Upper lobe of left lung (tissue), 6 donors: Measurements from ENCODE around the gene AIMP1. TPM values are rescaled to one million over a fixed set of nuclear protein-coding genes. Genes with fewer than 3 reads are reported as not detected.
"Not testable (repeated sequence)": the region's sequence is repeated elsewhere in the genome, so short reads cannot be mapped to it uniquely, and the experiment has no call there.

Experiments used
- ATAC-seq, 2 donors: fragments of 200-7000 bp; cut with Tn5 transposase; one replicate each; pipeline ENCODE4 v1.9.1; 2022; ENCODE audit warnings: mild to moderate bottlenecking in 2 of 2, moderate library complexity in 2 of 2; ENCODE audit not compliant: low FRiP score in 2 of 2
- DNase-seq, 2 donors: peaks; one replicate each; pipeline ENCODE4 v3.0.0-alpha.2; 2019 to 2020
- H3K27ac ChIP-seq, 4 donors: fragments of 200-600 bp; sonication (generic); one replicate each; pipeline ENCODE4 v1.5.1; 2016 to 2019
- H3K27me3 ChIP-seq, 4 donors: fragments of 200-600 bp; sonication (generic); one replicate each; pipeline ENCODE4 v1.5.1; 2017 to 2019
- H3K36me3 ChIP-seq, 4 donors: fragments of 200-600 bp; sonication (generic); one replicate each; pipeline ENCODE4 v1.5.1; 2016 to 2019
- H3K4me1 ChIP-seq, 4 donors: fragments of 200-600 bp; sonication (generic); one replicate each; pipeline ENCODE4 v1.5.1; 2018 to 2019
- H3K4me3 ChIP-seq, 4 donors: fragments of 200-600 bp; sonication (generic); one replicate each; pipeline ENCODE4 v1.5.1; 2017 to 2019; ENCODE audit warnings: mild to moderate bottlenecking in 2 of 4, moderate library complexity in 1 of 4
- H3K9me3 ChIP-seq, 4 donors: fragments of 200-600 bp; sonication (generic); one replicate each; pipeline ENCODE4 v1.5.1; 2018 to 2019
- CTCF ChIP-seq, 6 experiments: fragments of 450-650 bp in 4 of 6; fragments of 200-600 bp in 2 of 6; sonication (generic) in 2 of 6; IDR thresholded peaks; one replicate each; pipeline ENCODE4 v1.5.1; 2016 to 2019; ENCODE audit warnings: antibody characterized with exemption in 6 of 6
- EP300 ChIP-seq, 4 donors: sonication (generic); formaldehyde crosslinking; IDR thresholded peaks; one replicate each; pipeline ENCODE4 v1.5.1; 2017; ENCODE audit warnings: antibody characterized with exemption in 4 of 4, control low read depth in 2 of 4
- POLR2A ChIP-seq, 4 donors: fragments of 450-650 bp; IDR thresholded peaks; one replicate each; pipeline ENCODE4 v1.5.1; 2016 to 2017; ENCODE audit warnings: antibody characterized with exemption in 4 of 4, mild to moderate bottlenecking in 2 of 4
- POLR2AphosphoS5 ChIP-seq, 2 donors: sonication (generic); formaldehyde crosslinking; IDR thresholded peaks; one replicate each; pipeline ENCODE4 v1.5.1; 2017; ENCODE audit warnings: antibody characterized with exemption in 2 of 2
- WGBS, 2 donors: methylation state at CpG; one replicate each; pipeline ENCODE4 v1.1.5; 2017 to 2018; 5-methylcytosine and 5-hydroxymethylcytosine counted together
- total RNA-seq, 6 donors: library from RNA; depleted of rRNA in 4 of 6; stranded (reverse); fragments of >200 nt in 4 of 6; gene quantifications; one replicate each; pipeline versions ENCODE4 v1.1.0 to v1.2.1, GENCODE V29; 2016 to 2021
- donor health status: DM: no; HTN: no; CAD: no; lungs with moderate emphysema.
- donor health status: DM: no; HTN: yes; CAD: no; lungs with severe emphysema.

AIMP1 gene
- total RNA-seq, 6 donors from 2014 or later, result 9.4 to 38.5 (median 28.4) TPM

- no peak overlapping the region for H3K4me3 ChIP-seq
- no peak overlapping the region for H3K27ac ChIP-seq
- peaks cover 0 to 14% (median 7%) of the 10 kb centered on the region in 4 donors for H3K36me3 ChIP-seq
- 93 to 98% methylated on average over 1 of the region's 1 CpG for WGBS, 2 donors
- peaks cover 17 to 23% (median 18%) of the 10 kb centered on the region in 4 donors for H3K4me1 ChIP-seq
- no peaks in the 10 kb centered on the region for H3K9me3 ChIP-seq
- no peaks in the 10 kb centered on the region for H3K27me3 ChIP-seq
- no peak for DNase-seq
- TF ChIP-seq EP300 (IDR thresholded peaks at IDR 0.05), result no peak
- TF ChIP-seq CTCF (IDR thresholded peaks at IDR 0.05), result no peak
- TF ChIP-seq POLR2AphosphoS5 (IDR thresholded peaks at IDR 0.05), result no peak
- no peak for TF ChIP-seq POLR2A (IDR thresholded peaks at IDR 0.05)
- ATAC-seq, result no peak
Observed at GRCh38 chr4:106320235-106320634, 3.9 kb downstream of the AIMP1 start.

- Histone ChIP-seq H3K4me1 (peaks cover 17 to 21% (median 18%) of the 10 kb centered on the region in 4 donors), H3K36me3 (peaks cover 0 to 23% (median 8%) of the 10 kb centered on the region in 4 donors)
- not testable (repeated sequence) for ATAC-seq, H3K27ac ChIP-seq, H3K27me3 ChIP-seq, H3K4me3 ChIP-seq, H3K9me3 ChIP-seq
- DNase-seq, result peak in 1 of 2 donors; percentile 78
- 99 to 100% methylated on average over 4 to 33 of the region's 34 CpGs for WGBS, 2 donors
Observed at GRCh38 chr4:106321168-106321567, 4.8 kb downstream of the AIMP1 start.

GRCh38 chr4:106321814-106322213, 5.5 kb downstream of the AIMP1 start:
- not testable (repeated sequence) for ATAC-seq, H3K27ac ChIP-seq, DNase-seq, H3K9me3 ChIP-seq, H3K27me3 ChIP-seq, H3K4me3 ChIP-seq
- Histone ChIP-seq H3K36me3 (peaks cover 2 to 29% (median 10%) of the 10 kb centered on the region in 4 donors), H3K4me1 (peaks cover 17 to 21% (median 18%) of the 10 kb centered on the region in 4 donors)
- 75 to 80% methylated on average over 6 of the region's 6 CpGs for WGBS, 2 donors

- Histone ChIP-seq H3K4me1 (peaks cover 5 to 10% (median 7%) of the 10 kb centered on the region in 4 donors), H3K4me3 (no peak overlapping the region), H3K27ac (no peak overlapping the region), H3K9me3 (no peaks in the 10 kb centered on the region), H3K36me3 (peaks cover 12 to 42% (median 21%) of the 10 kb centered on the region in 4 donors), H3K27me3 (no peaks in the 10 kb centered on the region)
- DNase-seq, result no peak
- TF ChIP-seq POLR2AphosphoS5 (IDR thresholded peaks at IDR 0.05) (no peak), EP300 (IDR thresholded peaks at IDR 0.05) (no peak), POLR2A (IDR thresholded peaks at IDR 0.05) (no peak), CTCF (IDR thresholded peaks at IDR 0.05) (no peak)
- ATAC-seq, result no peak
Observed at GRCh38 chr4:106323119-106323518, 6.8 kb downstream of the AIMP1 start.

- H3K36me3 ChIP-seq, result peaks cover 13 to 69% (median 25%) of the 10 kb centered on the region in 4 donors
- TF ChIP-seq POLR2AphosphoS5 (IDR thresholded peaks at IDR 0.05), result no peak
- TF ChIP-seq EP300 (IDR thresholded peaks at IDR 0.05), result no peak
- TF ChIP-seq CTCF (IDR thresholded peaks at IDR 0.05), result no peak
Observed at GRCh38 chr4:106325800-106326199, 9.4 kb downstream of the AIMP1 start.

GRCh38 chr4:106329041-106329618, 12.8 kb downstream of the AIMP1 start:
- Histone ChIP-seq H3K27ac (no peak overlapping the region), H3K27me3 (no peaks in the 10 kb centered on the region), H3K4me3 (no peak overlapping the region), H3K9me3 (no peaks in the 10 kb centered on the region), H3K4me1 (no peaks in the 10 kb centered on the region), H3K36me3 (peaks cover 13 to 96% (median 26%) of the 10 kb centered on the region in 4 donors)
- WGBS, 2 donors, result 19 to 30% methylated on average over 1 of the region's 1 CpG
- TF ChIP-seq EP300 (IDR thresholded peaks at IDR 0.05) (no peak), CTCF (IDR thresholded peaks at IDR 0.05) (peak in 5 of 6 experiments; percentile 14 to 43 (median 35)), POLR2AphosphoS5 (IDR thresholded peaks at IDR 0.05) (no peak), POLR2A (IDR thresholded peaks at IDR 0.05) (no peak)
- ATAC-seq (peak in 1 of 2 donors; percentile 45), DNase-seq (no peak)

More at GRCh38 chr4:106325800-106326199, 9.4 kb downstream of the AIMP1 start:
- ATAC-seq (no peak), DNase-seq (no peak)
- no peak overlapping the region for H3K27ac ChIP-seq
- no peaks in the 10 kb centered on the region for H3K27me3 ChIP-seq
- no peaks in the 10 kb centered on the region for H3K9me3 ChIP-seq
- H3K4me3 ChIP-seq, result no peak overlapping the region
- peaks cover 0 to 4% (median 2%) of the 10 kb centered on the region in 4 donors for H3K4me1 ChIP-seq
